IPS-11a (cell line): ENCODE data around the gene NPAS2.

Experiments used
- H3K4me3 ChIP-seq: one replicate; pipeline ENCODE4 v1.5.1; 2013; ENCODE audit warnings: low read depth, low read length, control low read depth

NPAS2 gene

DNA sequence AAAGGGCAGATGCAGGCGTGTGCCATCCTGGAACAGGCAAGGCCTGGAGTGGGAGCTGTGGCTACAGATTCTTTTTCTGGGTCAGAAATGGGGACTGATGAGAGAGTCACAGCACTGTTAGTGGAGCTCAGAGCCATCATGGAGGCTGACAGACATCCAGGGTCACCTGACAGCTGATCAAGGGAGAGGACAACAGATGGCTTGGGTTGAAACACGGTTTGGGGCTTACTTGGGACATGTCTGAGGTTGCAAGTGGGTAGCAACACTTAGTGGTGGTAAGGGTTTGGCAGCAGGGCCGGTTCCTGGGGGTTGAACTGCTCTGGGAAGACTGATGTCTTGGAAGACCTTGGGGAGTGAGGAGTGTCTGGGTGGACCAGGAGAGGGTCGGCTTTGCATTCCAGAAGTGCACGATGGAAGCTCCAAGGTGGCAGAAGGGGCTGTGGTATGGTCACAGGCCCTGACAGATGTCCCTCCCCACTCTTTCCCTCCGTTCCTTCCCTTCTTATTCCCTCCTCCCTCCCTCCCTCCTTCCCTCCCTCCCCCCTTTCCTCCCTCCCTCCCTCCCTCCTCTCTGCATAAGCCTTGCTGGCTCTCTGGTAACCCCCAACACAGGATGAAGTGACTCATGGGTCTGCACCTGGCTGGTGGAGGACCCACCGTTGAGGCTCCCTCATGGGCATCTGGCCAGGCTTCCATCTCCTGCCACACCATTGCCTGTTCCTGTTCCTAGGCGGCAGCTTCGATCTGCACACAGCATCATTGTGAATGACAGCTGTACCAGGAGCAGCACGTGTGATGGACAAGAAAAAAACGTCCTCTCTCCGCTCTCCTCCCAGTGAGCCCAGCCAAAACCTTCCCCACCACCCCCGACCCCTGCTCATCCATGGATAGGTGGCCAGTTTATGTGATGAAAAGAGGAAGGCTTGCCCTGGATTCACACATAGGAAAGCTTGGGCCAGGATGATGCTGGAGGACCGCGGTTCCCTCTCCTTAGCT lies 118.4 kb downstream of the NPAS2 start:
- H3K4me3 ChIP-seq = no peak overlapping the region

DNA sequence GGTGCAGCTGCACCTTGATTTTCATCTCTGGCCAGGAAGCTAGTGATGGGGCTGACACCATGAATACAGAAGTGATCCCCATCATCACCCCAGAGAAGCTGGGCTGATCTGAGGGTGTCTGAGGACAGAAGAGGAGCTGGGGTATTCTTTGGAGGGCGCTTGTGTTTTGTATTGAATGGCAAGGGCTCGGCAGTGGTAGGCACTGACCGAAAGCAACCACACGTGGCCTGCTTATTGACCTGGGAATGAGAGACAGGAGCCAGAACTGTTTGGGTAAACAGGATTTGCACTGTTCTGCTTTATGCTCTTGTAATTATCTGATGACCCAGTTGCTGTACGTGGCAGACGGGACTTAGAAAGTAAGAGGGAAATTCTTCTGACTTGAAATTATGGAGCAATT lies 119.5 kb downstream of the NPAS2 start:
- no peak overlapping the region for H3K4me3 ChIP-seq

DNA sequence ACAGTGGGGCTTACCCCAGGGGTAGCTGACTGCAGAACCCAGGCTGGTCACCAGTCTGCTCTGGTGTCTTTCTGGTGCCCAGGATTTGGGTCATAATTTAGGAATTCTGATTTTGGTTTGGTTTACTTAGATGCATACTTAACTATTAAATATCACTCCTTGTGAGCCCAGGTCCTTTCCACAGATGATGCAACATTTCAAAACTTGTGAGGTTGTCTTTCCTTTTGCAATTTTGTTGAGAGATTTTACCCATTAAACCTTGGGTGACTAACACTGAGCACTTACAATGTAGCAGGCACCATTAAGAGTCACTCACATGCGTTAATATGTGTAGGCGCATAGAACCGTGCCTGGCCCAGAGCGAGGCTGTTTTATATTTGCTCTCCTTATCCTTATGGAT lies 120.3 kb downstream of the NPAS2 start:
- H3K4me3 ChIP-seq = no peak overlapping the region

DNA sequence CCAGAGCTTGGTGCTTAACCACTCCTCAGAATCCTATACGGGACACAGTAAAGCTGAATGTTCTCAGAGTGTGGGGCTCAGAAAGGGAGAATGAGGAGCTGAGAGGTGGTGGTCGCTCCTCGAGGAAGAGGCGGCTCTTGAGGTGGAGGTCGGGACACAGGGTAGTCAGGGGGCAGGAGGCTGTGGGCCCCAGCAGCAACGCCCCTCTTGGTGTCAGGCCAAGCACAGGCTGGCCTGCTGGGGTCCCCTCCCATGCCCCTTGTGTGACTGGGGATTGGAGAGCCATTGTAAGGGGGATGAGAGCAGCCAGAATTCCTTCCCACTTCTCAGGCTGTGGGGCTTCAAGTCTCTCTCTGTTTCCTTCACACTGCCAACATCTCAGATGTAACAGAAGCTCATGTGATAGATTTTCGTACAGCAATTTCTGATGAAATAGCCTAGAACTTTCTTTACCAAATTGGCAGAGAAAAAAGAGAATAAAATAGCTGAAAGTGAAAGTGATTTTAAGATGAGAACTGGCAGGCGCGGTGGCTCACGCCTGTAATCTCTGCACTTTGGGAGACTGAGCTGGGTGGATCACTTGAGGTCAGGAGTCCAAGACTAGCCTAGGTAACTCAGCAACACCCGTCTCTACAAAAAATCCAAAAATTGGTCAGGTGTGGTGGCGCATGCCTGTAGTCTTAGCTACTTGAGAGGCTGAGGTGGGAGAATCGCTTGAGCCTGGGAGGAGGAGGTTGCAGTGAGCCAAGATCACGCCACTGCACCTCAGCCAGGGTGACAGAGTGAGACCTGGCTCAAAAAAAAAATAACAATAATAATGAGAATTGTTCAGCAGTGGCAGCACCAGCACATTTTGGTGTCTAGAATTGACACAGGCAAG lies 121.1 kb downstream of the NPAS2 start:
- H3K4me3 ChIP-seq = no peak overlapping the region

DNA sequence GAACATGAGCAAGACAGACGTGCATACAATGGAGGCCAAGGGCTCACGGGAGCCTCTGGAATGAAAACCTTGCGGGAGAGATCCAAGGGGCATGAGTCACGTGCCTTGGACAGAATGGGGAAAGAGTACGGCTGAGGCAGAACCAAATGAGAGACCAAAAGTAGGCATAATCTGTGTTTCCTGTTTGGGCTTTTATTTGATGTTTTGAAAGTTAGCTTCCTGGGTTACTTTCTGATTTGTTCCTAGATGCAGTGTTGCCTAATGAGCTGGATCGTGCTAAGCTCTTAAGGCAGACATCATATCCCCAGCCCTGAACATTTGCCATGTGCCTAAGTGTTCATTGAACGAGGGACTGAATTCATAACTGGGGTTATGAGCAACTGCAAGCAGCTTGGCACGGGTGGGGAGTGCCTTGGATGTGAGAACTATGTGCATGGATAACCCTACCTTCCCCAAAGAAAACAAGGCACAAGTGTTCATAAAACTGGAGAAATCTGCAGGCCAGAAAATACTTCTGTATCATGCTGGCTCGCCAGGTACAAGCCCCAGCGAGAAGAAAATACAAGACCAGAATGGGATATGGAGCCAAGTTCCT lies 121.8 kb downstream of the NPAS2 start:
- H3K4me3 ChIP-seq = no peak overlapping the region

DNA sequence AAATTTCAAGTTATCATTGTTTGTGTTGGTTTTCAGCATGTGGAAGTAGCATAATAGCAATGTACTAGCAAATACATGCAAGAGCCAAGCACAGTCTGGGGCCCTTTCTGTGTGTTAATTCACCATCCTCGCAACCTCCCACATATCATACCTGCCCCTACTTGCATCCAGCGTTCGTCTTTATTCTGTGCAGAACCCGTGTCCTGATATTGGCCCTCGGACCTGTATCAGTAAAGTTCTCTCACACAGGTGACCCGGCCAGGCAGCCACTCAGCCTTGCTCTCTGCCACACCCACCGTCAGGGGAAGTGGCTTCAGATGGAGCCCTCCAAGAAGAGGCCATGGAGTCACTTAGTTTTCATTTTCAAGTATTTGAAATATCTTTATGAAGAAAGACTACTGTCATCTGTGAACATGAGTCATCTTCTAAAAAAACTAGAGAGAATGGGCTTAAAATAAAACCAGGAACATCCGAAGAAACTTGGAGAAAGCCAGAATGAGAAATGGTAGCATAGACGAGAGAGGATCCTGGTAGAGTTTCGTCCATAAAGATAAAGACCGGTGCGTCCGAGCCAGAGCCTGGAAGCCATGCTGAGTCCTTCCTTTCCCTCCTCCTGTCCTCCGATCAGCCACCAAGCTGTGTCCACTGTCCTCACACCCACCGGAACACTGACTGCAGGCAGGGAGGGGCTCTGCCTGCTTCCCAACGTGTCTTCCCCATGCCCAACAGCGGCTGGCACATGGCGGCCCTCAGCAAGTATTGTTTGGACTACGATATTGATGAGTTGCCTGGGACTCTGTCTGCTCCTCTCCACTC lies 124.9 kb downstream of the NPAS2 start:
- no peak overlapping the region for H3K4me3 ChIP-seq

DNA sequence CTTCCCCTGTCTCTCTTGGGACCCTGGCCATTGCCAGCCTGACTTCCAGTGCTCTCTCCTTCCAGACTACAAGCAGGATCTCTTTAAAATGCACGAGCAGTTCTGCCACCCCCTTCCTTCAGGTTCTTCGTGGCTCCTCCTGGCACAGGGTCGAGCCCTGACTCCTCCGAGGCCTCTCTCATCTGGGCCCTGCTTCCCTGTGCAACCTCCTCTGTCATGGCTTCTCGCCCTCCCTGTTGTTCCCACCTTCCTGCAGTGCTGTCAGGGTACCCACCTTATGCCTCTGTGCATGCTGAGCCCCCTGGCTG lies 125.4 kb downstream of the NPAS2 start:
- no peak overlapping the region for H3K4me3 ChIP-seq

DNA sequence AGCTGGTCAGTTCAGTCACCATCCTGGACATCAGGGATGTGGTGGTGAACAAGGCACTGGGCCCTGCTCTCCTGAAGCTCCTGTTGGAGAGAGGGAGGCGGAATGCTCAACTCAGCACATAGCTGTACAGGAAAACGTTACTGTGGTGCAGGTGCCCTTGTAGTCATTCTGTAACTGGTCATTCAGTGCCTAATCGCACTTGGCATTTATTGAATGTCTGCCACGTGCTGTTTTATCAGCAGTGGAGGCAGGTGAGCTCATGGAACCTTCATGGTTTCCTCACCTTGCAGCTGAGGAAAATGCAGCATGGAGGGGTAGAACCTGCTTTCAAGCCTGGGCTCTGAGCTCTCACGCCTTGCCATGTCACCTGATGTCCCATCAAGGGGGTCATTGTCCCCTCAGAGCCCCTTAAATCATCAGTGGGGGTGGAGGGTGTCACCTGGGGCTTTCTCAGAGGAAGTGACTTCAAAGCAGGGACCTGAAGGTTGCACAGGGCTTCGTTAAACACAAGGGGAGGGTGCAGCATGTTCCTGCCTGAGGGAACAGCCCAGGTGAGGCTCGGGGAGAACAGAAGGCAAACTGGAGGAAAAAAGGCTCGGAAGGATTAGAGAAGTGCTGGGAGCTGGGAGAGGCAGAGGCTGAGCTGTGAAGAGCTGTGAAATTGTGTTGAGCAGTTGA lies 126.1 kb downstream of the NPAS2 start:
- no peak overlapping the region for H3K4me3 ChIP-seq

DNA sequence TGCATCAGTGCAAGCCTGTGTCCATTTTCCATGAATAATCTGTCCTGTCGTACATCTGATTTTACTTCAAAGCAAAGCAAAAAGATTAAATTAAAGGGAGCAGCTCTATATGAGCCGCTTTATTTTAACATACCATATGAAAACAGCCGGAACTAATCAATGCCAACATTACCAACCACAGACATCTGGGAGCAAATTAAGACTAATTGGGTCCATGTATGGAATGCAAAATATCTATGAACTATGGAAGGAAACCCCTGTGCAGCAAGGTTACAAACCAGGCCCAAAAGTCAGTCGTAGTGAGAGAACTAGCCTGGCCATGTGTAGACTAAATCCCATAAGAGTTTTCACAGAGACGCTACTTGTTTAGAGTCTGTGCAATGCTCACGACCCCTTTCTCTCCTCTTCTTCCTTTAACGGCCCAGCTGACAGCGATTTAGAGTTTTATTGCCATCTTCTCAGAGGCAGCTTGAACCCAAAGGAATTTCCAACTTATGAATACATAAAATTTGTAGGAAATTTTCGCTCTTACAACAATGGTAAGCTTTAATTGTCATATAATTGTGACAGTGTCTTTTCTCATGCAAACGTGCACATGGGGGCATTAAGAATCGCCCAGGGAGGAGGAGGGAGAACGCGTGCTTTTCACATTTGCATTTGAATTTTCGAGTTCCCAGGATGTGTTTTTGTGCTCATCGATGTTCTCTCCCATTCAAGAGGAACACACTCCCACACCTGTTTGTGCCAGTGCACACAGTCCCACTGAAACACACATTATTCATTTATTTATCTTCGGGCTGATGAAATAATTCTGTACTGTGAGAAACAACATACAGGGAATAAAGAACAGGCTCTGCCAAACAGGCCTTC lies 129.2 kb downstream of the NPAS2 start:
- H3K4me3 ChIP-seq = no peak overlapping the region

DNA sequence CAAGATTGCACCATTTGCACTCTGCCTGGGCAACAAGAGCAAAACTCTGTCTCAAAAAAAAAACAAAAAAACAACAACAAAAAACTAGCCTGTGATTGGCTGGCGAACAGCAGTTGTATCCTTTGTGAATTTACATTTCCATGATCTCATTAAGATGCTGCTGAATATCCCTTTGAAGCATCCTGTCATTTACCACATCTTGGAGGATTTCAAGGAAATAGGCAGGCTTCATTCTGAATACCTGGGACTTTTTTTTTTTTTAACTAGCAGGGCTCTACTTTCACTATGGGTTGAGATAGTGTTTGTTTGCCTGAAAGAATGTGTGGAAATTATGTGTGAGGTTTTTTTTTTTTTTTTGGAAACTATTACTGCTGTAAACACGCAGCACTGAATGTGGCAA lies 132.6 kb downstream of the NPAS2 start:
- H3K4me3 ChIP-seq = no peak overlapping the region

DNA sequence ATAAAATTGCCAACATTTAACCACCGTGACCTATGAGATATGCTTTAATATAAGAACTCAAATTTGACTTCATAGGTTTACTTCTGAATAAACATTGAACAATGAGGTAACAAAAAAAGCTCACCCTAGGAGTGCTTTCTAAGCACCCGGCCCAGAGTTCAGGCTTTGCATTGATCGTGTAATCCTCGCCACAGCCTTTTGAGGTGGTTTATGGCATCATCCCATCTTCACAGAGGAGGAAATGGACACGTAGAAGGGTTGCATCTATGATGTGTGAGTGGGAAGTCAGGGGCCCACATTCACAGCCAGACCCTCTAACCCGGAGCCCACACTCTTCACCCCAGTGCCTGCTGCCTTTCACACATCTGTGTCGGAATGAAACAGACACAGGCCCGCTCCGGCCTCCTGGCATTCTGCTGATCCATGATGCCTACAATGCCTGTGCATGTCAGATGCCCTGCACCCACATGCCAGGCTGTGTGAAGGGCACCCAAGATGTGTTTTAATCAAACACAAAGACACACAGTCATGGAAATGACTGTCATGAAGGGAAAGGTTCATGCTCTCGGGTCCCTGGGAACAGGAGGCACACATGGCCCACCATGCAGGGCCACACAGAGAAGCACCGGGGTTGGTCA lies 133.6 kb downstream of the NPAS2 start:
- H3K4me3 ChIP-seq = no peak overlapping the region

DNA sequence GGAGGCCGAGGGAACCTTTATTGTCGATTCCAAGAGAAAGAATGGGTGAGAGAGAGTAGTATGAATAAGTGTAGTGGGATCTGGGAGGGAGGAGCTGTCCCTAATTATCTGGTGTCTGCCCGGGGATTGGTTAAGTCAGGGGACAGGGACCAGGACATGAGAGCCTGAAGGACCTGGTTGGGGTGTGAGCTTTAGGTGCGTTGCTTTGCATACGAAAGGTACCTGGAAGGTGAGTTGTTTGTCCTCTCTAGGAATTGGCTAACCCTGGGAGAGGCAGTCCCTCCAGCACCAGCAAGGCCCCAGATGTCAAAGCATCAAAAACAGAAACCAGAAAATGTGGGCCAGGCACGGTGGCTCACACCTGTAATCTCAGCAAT lies 134.1 kb downstream of the NPAS2 start:
- H3K4me3 ChIP-seq = no peak overlapping the region

DNA sequence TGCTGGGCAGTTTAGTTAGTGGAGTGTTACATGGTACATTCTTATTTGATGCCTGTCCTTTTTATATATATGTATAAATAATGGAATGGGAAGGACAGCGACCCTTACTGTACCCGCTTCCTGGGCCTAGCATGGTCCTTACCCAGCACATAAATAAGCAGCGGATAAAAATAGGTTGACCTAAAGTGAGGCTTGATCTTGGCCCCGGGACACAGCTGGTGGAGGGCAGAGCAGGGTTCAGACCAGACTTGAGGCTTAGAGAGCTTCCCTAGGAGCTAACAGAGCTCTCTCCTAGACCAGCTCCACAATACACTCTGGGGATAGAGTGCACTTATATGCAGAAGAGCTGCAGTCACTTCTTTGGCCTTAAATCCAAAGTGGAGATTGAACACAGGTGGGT lies 135.3 kb downstream of the NPAS2 start:
- no peak overlapping the region for H3K4me3 ChIP-seq

DNA sequence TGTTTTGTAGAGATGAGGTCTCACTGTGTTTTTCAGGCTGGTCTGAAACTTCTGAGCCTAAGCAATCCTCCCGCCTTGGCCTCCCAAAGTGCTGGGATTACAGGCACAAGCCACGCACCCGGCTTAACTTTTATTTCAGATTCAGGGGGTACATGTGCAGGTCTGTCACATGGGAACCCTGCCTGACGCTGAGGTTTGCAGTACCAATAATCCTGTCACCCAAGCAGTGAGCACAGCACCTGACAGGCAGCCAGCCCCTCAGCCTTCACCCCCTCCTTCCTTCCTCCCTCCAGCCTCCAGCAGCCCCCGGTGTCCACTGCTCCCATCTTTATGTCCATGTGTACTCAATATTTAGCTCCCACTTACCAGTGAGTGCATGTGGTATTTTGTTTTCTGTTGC lies 136.1 kb downstream of the NPAS2 start:
- no peak overlapping the region for H3K4me3 ChIP-seq

DNA sequence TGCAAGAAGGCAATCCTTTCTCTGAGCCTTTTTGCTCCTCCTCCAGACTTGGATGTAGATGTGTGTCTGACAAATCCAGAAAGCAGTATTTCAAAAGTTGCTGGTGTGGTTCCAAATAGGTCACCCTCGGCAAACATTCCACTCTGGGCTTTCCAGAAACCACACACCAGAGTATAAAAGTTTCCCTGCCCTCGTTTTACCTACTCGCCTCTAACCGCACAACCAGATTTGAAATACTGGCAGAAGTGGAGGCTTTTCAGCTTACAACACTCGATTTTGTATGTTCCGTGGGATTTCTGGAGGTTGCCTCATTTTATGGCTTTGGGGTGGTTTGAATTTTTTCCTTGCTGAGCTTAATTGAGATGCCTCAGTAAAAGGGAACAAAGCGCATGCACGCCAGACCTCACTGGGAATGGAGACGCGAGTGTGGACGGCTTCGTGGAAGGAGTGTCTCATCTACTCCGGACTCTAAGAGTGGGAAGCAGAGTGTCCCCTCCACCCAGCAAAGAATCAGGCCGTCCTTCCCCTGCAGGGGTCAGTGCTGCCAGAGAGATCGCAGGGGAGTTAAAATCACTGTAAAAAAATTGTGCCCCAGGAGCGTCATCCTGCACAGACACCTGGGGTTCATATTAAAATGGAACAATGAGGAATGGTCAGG lies 138.2 kb downstream of the NPAS2 start:
- no peak overlapping the region for H3K4me3 ChIP-seq

DNA sequence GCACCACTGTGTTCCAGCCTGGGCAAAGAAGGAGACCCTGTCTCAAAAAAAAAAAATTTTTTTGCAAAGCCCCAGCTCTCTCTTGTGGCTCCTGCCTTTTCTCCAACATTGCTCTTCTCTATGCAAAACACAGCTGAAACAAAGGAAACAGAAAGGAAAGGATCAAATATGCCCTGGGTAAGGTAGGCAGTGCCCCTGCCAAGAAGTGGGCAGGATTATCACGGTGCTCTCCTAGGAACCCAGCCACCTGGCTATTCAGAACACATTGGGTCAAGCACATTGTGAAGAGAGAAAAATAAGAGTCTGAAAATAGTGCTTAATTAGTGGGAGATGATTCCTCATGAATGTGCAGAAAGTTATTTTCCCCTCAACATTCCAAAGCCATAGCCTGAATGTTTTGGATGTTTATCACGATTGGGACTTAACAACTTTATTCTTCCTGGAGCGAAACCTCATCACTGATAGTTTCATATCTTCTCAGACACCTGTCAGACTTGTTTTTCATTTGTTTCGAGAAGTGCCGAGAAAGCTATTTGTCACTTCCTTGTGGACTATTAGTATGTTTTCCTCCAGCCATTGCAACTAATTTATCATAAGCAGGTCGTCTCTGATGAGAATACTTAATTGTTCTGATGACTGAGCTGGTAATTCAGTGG lies 139.4 kb downstream of the NPAS2 start:
- H3K4me3 ChIP-seq = no peak overlapping the region

DNA sequence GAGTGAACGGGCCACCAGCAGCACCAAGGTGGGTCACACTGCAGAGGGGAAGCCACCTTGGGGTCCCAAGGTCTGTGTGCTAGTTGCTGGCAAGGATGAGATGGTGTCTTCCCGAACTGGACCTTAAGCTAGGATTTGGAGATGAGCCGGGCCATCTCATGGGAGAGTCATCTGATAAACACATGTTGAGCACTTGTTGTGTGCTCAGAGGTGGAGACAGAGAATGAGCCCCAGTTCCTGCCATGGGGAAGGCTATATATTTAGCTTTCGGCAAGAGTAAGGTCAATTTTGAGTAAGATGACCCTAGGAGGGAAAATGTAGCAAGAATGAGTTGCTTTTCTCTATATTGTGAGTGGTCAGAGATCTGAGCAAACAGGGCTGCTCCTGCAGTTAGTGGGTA lies 140.7 kb downstream of the NPAS2 start:
- no peak overlapping the region for H3K4me3 ChIP-seq
